ENCODE results near the gene LMNTD2.

- TF ChIP-seq CTCF (IDR thresholded peaks at IDR 0.05; ENCODE audit: poor library complexity, severe bottlenecking) = no peak
- TF ChIP-seq RAD21 (conservative IDR thresholded peaks at IDR 0.05) = no peak
- no peak for TF ChIP-seq EP300 (conservative IDR thresholded peaks at IDR 0.05; ENCODE audit: poor library complexity, severe bottlenecking)
- no peak for TF ChIP-seq EZH2 (IDR thresholded peaks at IDR 0.05; ENCODE audit: borderline replicate concordance, insufficient read depth, low read length, poor library complexity, severe bottlenecking)
These were observed 23.7 kb upstream of the LMNTD2 start for GRCh38 chr11:584287-584686.
